HepG2 (cell line): ENCODE data around the gene ARHGEF3. TPM values are rescaled to one million over a fixed set of nuclear protein-coding genes. Genes with fewer than 3 reads are reported as not detected.

Source experiments
- ATAC-seq: fragments of 200-7000 bp; cut with Tn5 transposase; 3 replicates; pipeline ENCODE4 v1.9.1; 2020; ENCODE audit warnings: mild to moderate bottlenecking, moderate library complexity
- BruUV-seq: library from RNA; stranded (reverse); fragments of 400-500 nt; replicated peaks from 2 replicates; lab custom pipeline; 2021; lab: Mats Ljungman, UMichigan
- CTCF ChIA-PET: fragments of 300-600 bp; formaldehyde crosslinking; extraction: SDS; loops from one replicate; lab custom pipeline; 2021; ENCODE audit warnings: low total read pairs, inconsistent platforms, low intra/inter-chr PET ratio; lab: Yijun Ruan, JAX
- POLR2A ChIA-PET: fragments of 350-600 bp; sonication (Branson Sonifier 250); formaldehyde crosslinking; loops from one replicate; lab custom pipeline; 2020; ENCODE audit warnings: antibody characterized with exemption, inconsistent platforms; lab: Yijun Ruan, JAX
- DNase-seq: peaks from one replicate; pipeline ENCODE4 v3.0.0-alpha.2; 2015; ENCODE audit warnings: low spot score
- FAIRE-seq: peaks from 3 replicates; lab custom pipeline; 2011; peaks lifted over from hg19 to GRCh38; lab: Jason Lieb, UNC
- H2AFZ ChIP-seq: one replicate; pipeline ENCODE4 v1.6.1; 2011; ENCODE audit warnings: low read length, inconsistent platforms
- H3K27ac ChIP-seq: fragments of 300-600 bp; 3 replicates; pipeline ENCODE4 v1.8.0; 2011; ENCODE audit warnings: mixed run types, mild to moderate bottlenecking, mixed read lengths, low read length, inconsistent platforms; ENCODE audit not compliant: insufficient read depth; ENCODE audit errors: extremely low read length
- H3K27me3 ChIP-seq, 2 experiments: fragments of 200-600 bp in 1 of 2; 2 replicates in 1 of 2; 3 replicates in 1 of 2; pipeline versions ENCODE4 v1.6.0 to v1.8.0; 2011; ENCODE audit warnings: low read length in 2 of 2, mild to moderate bottlenecking in 2 of 2, moderate library complexity in 2 of 2, inconsistent platforms in 1 of 2; ENCODE audit not compliant: insufficient read depth in 2 of 2, control insufficient read depth in 1 of 2
- H3K36me3 ChIP-seq, 2 experiments: fragments of 200-600 bp in 1 of 2; replicated peaks in 1 of 2; 2 replicates in 1 of 2; 3 replicates in 1 of 2; pipeline versions ENCODE4 v1.5.1 to v1.8.0; 2011; ENCODE audit warnings: low read length in 2 of 2, inconsistent platforms in 1 of 2; ENCODE audit not compliant: insufficient read depth in 2 of 2, control insufficient read depth in 1 of 2
- H3K4me1 ChIP-seq: 2 replicates; pipeline ENCODE4 v1.5.1; 2012; ENCODE audit warnings: low read length, inconsistent platforms; ENCODE audit not compliant: insufficient read depth
- H3K4me2 ChIP-seq: 2 replicates; pipeline ENCODE4 v1.6.0; 2011; ENCODE audit warnings: low read depth, low read length, inconsistent platforms
- H3K4me3 ChIP-seq, 3 experiments: fragments of 200-600 bp in 1 of 3; sonication (generic), shearing (Covaris generic) in 1 of 3; replicated peaks in 1 of 3; 2 replicates each; pipeline ENCODE4 v1.5.1; 2011 to 2016; ENCODE audit warnings: low read length in 3 of 3, inconsistent platforms in 2 of 3, low read depth in 2 of 3, mild to moderate bottlenecking in 2 of 3, control low read depth in 1 of 3, mixed read lengths in 1 of 3; ENCODE audit not compliant: insufficient read depth in 1 of 3
- H3K79me2 ChIP-seq: one replicate; pipeline ENCODE4 v1.6.1; 2011; ENCODE audit warnings: low read length, inconsistent platforms; ENCODE audit not compliant: insufficient read depth
- H3K9ac ChIP-seq: 2 replicates; pipeline ENCODE4 v1.6.0; 2011; ENCODE audit warnings: mild to moderate bottlenecking, low read depth, low read length, inconsistent platforms; ENCODE audit not compliant: insufficient read depth
- H3K9me3 ChIP-seq: 2 replicates; pipeline ENCODE4 v1.5.1; 2012; ENCODE audit warnings: mild to moderate bottlenecking, low read length
- H4K20me1 ChIP-seq: 2 replicates; pipeline ENCODE4 v1.6.0; 2011; ENCODE audit warnings: inconsistent platforms, mild to moderate bottlenecking, low read length, moderate library complexity; ENCODE audit not compliant: insufficient read depth
- IRF2 ChIP-seq: IDR thresholded peaks from 2 replicates; pipeline ENCODE4 v1.6.1; 2018; ENCODE audit warnings: missing genetic modification reagents, missing compliant biosample characterization
- SRF ChIP-seq: IDR thresholded peaks from 2 replicates; pipeline ENCODE4 v1.6.1; 2011; ENCODE audit warnings: mild to moderate bottlenecking, low read depth, low read length, moderate library complexity
- ZNF225 ChIP-seq: sonication (generic); formaldehyde crosslinking; IDR thresholded peaks from 2 replicates; pipeline ENCODE4 v1.4.0; 2020; ENCODE audit warnings: mild to moderate bottlenecking, missing genetic modification reagents
- ZNF329 ChIP-seq: sonication (generic); formaldehyde crosslinking; IDR thresholded peaks from 2 replicates; pipeline ENCODE4 v1.9.0; 2021; ENCODE audit warnings: low read depth, mild to moderate bottlenecking, missing genetic modification reagents
- ZNF550 ChIP-seq: sonication (generic); formaldehyde crosslinking; IDR thresholded peaks from 2 replicates; pipeline ENCODE4 v1.4.0; 2020; ENCODE audit warnings: mild to moderate bottlenecking, missing genetic modification reagents, borderline replicate concordance
- ZNF558 ChIP-seq: sonication (generic); formaldehyde crosslinking; IDR thresholded peaks from 2 replicates; pipeline ENCODE4 v1.9.0; 2022; ENCODE audit warnings: mild to moderate bottlenecking, missing genetic modification reagents, borderline replicate concordance
- WGBS: methylation state at CpG from one replicate; pipeline ENCODE4 v1.1.6; 2017; ENCODE audit warnings: low lambda C conversion rate; 5-methylcytosine and 5-hydroxymethylcytosine counted together
- in situ Hi-C: cut with HindIII; loops from 2 replicates; pipeline ENCODE4 v1.10.0; 2017; ENCODE audit warnings: low pct_unique_long_range_greater_than_20kb; ENCODE audit not compliant: extremely low pct_ligation_motif_present
- intact Hi-C: fragments of 100-400 bp; cut with micrococcal nuclease; formaldehyde crosslinking; loops from one replicate; pipeline ENCODE4 v1.10.0; 2022; ENCODE audit not compliant: unreplicated experiment
- polyA plus RNA-seq, 8 experiments: library from polyadenylated mRNA; depleted of rRNA in 3 of 8; stranded (reverse) in 7 of 8; unstranded in 1 of 8; fragments of >200 nt; fragmentation: Illumina TruSeq in 4 of 8; extraction: Trizol in 4 of 8; gene quantifications; 2 replicates each; pipeline versions ENCODE4 v1.2.1 to v1.2.3, GENCODE V29; 2011 to 2016; ENCODE audit warnings: low read depth in 4 of 8, missing spikeins in 1 of 8, mixed read lengths in 1 of 8; ENCODE audit not compliant: insufficient read depth in 1 of 8
- total RNA-seq, 5 experiments: library from RNA; depleted of rRNA; stranded (reverse); fragments of >200 nt; fragmentation: Illumina TruSeq; extraction: Trizol; gene quantifications; 2 replicates each; pipeline ENCODE4 v1.2.3, GENCODE V29; 2016; ENCODE audit warnings: low read depth in 1 of 5
- TF ChIP-seq, protein P1 (sequence below): sonication (generic); formaldehyde crosslinking; IDR thresholded peaks from 2 replicates; pipeline ENCODE4 v1.5.0; 2020; ENCODE audit warnings: mild to moderate bottlenecking, low read depth, missing genetic modification reagents, borderline replicate concordance
- TF ChIP-seq, protein P2 (sequence below): fragments of 450-650 bp; IDR thresholded peaks from 2 replicates; pipeline ENCODE4 v1.6.1; 2016

ARHGEF3 gene
- total and polyA plus RNA-seq, 2 of the 13 experiments (the other 11 are each of a cell fraction or from before 2014, with no cell fraction given) = 14.8 to 23.1 TPM

DNA sequence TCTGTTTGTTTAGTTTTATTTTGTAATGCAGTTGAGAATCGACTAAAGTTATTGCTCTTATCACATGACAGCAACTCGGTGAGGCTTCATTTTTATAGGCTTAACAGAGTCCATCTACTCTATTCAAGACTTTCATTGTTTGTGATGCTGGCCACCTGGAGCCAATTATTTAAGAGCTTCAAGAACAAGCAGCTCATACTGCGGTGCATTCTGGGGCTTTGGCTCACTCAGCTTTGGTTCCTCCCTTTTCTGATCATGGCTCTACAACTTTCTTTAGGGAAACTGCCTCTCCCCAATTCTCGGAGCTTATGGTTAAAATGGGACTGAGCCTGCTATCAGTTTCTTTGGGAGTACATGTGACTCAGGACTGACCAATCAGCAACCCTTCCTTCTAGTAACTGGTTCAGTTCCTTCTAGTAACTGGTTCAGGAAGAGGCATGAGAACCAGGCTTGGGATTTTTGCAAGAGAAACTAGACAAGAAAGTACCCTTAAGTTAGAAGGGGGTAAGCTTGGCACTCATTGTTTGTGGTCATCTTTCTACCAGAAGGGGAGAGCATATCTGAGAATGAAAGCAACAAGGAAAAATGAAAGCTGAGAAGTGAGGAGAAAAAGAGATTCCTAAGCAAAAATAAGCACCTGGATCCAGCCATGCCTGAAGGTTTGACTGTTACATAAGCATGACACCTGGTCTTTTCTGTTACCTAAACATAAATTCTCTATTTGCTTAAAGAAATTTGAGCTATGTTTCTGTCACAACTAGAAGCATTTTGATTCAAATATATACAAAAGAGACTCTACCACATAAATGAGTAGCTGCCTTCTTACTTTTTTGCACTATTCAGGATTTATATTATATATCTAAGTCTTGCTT is 24.1 kb upstream of the ARHGEF3 start:
- Histone ChIP-seq H3K27me3 (no peaks in the 10 kb centered on the region), H3K9ac (no peak overlapping the region), H3K4me3 (no peak overlapping the region), H4K20me1 (no peaks in the 10 kb centered on the region), H3K79me2 (no peaks in the 10 kb centered on the region), H3K9me3 (no peaks in the 10 kb centered on the region), H3K4me1 (peaks cover 89% of the 10 kb centered on the region), H3K27ac (no peak overlapping the region), H3K36me3 (no peaks in the 10 kb centered on the region), H2AFZ (no peak overlapping the region), H3K4me2 (no peak overlapping the region)
- intact Hi-C loops = no loop called here
- 59% methylated on average over 4 of the region's 4 CpGs for WGBS
- no TSS peak for BruUV-seq
- FAIRE-seq (no peak), ATAC-seq (no peak), DNase-seq (no peak)
- TF ChIP-seq ZNF329 (CRISPR knock-in tag) (peak; percentile 99), SRF (no peak), ZNF558 (CRISPR knock-in tag) (no peak)
- in situ Hi-C loops = no loop called here
- CTCF ChIA-PET = no interaction called here
- POLR2A ChIA-PET = interaction anchor here (1.2 kb wide), 1 partner anchor 26 kb away, joined by 3 read pairs; no protein-coding TSS in a partner anchor

DNA sequence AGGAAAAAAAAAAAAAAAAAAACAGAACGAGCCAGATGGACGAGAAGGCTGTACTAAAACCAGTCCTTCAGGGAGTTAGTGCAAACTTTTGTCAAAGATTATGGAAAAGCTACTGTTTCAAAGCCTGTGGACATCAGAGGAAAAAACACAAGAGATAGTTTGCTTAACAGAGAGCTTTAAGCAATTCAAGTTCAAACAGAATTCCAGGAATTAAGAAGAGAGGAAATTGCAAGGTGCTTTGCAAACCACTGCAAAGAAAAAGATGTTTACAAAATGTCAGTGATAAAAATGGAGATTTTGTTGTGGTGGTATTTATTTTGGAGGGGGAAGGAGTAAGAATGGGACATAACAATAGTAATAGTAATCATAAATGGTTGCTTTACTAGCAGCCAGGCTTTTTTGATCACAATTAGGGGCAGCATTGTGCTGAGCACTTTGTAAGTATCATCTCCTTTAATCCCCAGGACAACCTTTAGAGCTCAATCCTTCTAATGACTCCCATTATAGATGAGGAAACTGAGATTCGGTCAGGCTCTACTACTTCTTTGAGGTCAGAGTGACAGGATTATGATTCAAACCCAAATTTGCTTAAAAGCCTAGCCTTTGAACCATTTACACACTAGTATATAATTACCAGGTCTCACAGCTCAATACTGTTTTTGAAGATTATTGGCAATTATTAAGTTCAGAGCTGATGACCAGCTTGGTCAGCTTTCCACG is 22.4 kb upstream of the ARHGEF3 start:
- ChIA-PET POLR2A (interaction anchor here (1.2 to 1.3 kb wide), 2 partner anchors 41 to 166 kb away, joined by 4 to 5 read pairs; no protein-coding TSS in a partner anchor), CTCF (no interaction called here)
- H3K9me3 ChIP-seq = no peaks in the 10 kb centered on the region
- H3K4me3 ChIP-seq = no peak overlapping the region
- DNase-seq = no peak
- H4K20me1 ChIP-seq = no peaks in the 10 kb centered on the region
- H3K27me3 ChIP-seq = no peaks in the 10 kb centered on the region
- 4% methylated on average over 4 of the region's 4 CpGs for WGBS
- FAIRE-seq = no peak
- no peaks in the 10 kb centered on the region for H3K36me3 ChIP-seq
- peak overlapping the region; percentile 32 for H3K27ac ChIP-seq
- ATAC-seq = peak; percentile 48; the same call in 2 of the 3 replicates
- H3K4me1 ChIP-seq = peaks cover 89% of the 10 kb centered on the region
- H3K79me2 ChIP-seq = no peaks in the 10 kb centered on the region
- no TSS peak for BruUV-seq
- peak overlapping the region; percentile 33 for H3K4me2 ChIP-seq
- no peak overlapping the region for H2AFZ ChIP-seq
- H3K9ac ChIP-seq = no peak overlapping the region
- in situ Hi-C loops = no loop called here
- intact Hi-C loops = no loop called here
- TF ChIP-seq IRF2 (CRISPR knock-in tag) (no peak), ZNF550 (CRISPR knock-in tag) (no peak), ZNF225 (CRISPR knock-in tag) (no peak)
- TF ChIP-seq, protein P1, sequence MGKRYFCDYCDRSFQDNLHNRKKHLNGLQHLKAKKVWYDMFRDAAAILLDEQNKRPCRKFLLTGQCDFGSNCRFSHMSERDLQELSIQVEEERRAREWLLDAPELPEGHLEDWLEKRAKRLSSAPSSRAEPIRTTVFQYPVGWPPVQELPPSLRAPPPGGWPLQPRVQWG (CRISPR knock-in tag) = no peak
- TF ChIP-seq, protein P2, sequence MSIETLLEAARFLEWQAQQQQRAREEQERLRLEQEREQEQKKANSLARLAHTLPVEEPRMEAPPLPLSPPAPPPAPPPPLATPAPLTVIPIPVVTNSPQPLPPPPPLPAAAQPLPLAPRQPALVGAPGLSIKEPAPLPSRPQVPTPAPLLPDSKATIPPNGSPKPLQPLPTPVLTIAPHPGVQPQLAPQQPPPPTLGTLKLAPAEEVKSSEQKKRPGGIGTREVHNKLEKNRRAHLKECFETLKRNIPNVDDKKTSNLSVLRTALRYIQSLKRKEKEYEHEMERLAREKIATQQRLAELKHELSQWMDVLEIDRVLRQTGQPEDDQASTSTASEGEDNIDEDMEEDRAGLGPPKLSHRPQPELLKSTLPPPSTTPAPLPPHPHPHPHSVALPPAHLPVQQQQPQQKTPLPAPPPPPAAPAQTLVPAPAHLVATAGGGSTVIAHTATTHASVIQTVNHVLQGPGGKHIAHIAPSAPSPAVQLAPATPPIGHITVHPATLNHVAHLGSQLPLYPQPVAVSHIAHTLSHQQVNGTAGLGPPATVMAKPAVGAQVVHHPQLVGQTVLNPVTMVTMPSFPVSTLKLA = no peak
